Measurements from ENCODE around the gene BCAS2.

DNA sequence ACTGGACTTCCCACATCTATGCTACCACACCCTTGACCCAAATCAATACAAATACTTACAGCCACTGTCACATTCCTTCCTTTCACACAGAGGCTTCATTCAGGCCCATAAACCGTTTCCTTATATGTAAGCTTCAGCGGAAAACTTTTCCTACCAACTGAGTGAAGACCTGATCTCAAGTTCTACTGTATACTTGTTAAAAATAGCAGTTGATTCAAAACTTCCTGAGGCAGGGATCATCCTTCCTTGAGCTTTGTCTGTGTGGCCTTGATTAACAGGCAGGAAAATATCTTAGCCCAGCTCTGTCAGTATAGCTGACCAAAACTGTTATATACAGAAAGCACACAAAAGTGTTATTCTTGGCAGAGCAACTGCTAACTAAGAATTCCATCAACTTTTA, 45.7 kb upstream of the BCAS2 start:
- TF ChIP-seq SUZ12 (IDR thresholded peaks at IDR 0.05; ENCODE audit: extremely low read depth, insufficient read depth, insufficient read length), result no peak
- TF ChIP-seq YY1 (IDR thresholded peaks at IDR 0.05; ENCODE audit: insufficient read depth, insufficient read length), result no peak
